Measurements from ENCODE around the gene CEP68.
"Not testable (repeated sequence)": the region's sequence is repeated elsewhere in the genome, so short reads cannot be mapped to it uniquely, and the experiment has no call there.

Gene CEP68

DNA sequence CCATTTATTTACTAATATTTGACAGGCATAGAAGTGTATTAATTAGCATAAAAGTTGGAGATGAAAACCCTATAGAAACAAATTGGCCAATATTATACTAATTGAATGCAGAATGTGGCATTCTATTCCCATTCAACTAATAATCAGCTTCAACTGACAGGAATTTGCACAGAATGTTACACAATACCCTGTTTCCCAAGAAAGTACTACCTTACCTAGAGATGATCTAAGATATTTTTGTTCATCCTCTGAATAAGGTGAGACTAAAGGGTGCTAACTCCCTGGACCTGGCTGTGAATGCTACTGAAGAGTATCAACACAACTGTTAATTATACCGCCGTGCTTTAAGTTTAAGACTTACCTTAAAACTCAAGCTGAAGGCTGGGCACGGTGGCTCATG is 28.9 kb downstream of the CEP68 start:
- no peak for DNase-seq (ENCODE audit: low spot score)

DNA sequence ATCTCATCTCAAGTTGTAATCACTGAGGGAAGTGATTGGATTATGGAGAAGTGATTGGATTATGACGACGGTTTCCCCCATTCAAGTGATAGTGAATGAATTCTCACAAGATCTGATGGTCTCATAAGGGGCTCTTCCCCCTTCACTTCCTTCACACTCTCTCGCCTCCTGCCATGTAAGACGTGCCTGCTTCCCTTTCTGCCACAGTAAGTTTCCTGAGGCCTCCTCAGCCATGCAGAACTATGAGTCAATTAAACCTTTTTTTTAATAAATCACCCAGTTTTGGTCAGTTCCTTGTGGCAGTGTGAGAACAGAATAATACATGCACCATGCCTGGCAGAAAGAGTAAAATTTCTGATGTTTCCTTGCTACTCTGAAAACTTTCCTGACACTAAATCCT is 36.6 kb downstream of the CEP68 start:
- no peak for DNase-seq (ENCODE audit: low spot score)

DNA sequence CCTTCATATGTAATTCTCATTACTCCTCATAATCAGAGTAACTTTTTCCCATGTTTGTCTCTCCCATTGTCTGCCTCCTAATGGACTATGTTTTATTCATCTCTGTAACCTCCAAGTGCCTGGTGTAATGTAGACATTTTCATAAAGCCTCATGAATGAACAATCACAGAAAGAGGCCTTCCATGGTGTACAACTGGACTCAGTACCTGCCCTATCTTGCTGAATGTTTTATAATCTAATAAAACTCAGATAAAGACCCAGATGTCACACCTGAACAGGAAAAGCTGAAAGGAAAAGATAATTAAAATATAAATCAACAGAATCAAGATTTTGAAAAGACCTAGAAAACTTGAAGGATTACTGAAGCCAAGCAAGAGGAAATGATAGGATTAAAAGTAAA is 37.0 kb downstream of the CEP68 start:
- no peak for DNase-seq (ENCODE audit: low spot score)

DNA sequence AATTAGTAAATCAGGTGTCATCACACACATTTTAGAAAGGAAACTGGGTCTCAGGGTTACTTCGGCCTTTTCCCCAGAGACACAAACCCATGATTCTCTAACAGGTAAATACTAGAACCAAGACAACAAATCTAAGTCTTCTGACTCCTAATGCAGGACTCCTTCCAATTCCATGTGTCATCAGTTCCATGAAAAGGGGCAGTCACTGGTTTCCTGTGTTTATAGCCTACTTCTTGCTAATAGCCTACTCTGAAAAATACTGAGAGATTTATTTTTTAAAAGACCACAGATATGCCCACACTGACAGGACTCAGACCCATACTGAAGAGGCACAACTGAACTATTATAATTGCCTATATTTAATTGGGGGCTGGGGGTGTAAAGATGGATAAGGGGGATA is 40.7 kb downstream of the CEP68 start:
- DNase-seq (ENCODE audit: low spot score) = peak; percentile 8

DNA sequence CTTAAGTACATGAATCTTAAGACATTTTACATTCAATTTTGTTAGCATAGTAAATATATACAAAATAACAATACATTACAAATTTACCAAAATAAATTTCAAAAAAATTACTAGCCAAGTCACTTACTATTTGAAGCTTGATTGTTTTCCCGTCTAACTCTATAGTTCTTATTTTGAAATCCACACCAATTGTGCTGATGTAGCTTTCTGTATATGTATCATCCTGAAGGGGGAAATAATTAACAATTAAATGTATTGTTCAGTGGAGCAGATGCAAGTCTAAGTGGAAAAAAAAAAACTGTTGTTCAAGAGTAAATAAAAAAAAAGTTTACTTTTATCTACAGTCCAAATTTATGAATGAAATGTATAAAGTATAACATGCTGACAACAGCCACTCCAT is 41.6 kb downstream of the CEP68 start:
- no peak for DNase-seq (ENCODE audit: low spot score)

DNA sequence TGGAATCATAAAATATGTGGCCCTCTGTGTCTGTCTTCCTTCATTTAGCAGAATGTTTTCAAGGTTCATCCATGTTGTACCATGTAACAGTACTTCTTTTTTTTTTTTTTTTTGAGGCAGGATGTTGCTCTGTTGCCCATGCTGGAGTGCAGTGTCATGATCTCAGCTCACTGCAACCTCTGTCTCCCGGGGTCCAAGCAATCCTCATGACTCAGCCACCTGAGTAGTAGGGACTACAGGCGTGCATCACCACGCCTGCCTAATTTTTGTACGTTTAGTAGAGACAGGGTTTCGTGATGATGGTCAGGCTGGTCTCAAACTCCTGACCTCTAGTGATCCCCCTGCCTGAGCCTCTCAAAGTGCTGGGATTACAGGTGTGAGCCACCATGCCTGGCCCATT is 42.5 kb downstream of the CEP68 start:
- DNase-seq (ENCODE audit: low spot score) = no peak

DNA sequence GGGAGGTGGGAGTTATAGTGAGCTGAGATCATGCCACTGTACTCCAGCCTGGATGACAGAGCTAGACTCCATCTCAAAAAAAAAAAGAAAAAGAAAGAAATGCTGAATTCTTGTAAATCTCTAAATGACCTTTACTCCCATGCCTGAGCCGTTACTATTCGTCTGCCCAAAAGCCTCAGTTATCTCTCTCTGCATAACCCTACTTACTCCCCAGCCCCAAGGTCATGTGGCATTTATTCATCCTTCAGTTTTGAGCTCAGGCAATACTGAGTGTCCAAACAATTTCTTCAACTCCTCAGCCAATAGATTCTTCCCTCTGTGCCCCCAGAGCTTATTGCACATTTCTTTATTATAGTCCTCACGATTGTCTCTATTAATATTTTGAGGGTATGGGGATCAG is 44.9 kb downstream of the CEP68 start:
- no peak for DNase-seq (ENCODE audit: low spot score)

DNA sequence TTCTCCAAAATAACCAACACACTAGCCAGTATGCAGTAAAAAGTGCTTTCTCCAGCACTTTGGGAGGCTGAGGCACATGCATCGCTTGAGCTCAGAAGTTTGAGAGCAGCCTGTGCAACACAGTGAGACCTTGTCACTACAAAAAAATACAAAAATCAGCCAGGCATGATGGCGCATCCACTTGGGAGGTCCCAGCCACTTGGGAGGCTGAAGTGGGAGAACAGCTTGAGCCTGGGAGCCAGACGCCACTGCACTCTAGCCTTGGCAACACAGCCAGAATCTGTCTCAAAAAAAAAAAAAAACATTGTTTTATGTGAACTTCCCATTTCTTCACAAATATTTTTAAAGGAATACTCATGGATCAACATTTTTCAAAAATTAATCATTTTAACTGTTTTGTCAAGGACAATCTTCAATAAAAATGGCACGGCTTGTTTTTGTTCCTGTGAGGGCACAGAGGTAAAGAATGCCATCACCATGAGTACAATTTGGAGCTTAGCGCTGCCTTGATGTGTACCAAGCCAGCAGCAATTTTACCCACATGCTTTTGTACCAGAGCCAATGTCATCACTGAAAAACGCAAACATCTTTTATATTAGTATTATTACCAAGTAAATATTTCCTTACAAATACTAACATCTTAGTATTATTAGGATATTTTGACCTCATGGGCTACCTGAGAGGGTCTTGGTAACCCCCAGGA is 46.9 kb downstream of the CEP68 start:
- no peak for DNase-seq (ENCODE audit: low spot score)

DNA sequence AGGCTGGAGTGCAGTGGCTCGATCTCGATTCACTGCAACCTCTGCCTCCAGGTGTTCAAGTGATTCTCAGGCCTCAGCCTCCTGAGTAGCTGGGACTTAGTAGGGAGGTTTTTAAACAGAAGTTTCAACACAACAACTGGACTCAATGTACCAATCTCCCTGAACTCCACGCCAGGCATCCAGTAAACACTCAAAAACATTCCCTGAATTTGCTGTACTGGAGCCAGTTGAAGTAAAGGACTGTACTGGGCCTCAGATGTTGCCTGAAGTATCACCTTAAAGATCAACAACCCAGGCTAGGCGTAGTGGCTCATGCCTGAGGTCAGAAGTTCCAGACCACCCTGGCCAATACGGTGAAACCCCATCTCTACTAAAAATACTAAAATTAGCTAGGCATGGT is 51.3 kb downstream of the CEP68 start:
- no peak for DNase-seq (ENCODE audit: low spot score)

DNA sequence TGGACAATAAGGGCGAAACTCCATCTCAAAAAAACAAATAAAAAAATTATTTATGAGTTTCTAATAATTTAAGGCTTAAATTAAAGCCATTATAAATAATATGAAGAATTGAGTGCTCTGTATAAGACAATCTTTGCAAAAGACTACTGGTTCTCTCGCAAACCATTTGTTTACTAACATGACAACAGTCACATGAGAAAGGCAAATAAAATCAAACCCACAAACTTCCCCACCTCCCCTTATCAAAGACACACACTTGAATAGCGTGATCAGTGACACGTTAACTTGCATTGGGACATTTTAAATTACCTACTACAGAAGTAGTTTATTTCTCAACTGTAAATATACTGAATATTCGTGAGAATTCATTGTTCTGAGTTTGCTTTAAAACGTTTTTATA is 52.6 kb downstream of the CEP68 start:
- no peak for DNase-seq (ENCODE audit: low spot score)

DNA sequence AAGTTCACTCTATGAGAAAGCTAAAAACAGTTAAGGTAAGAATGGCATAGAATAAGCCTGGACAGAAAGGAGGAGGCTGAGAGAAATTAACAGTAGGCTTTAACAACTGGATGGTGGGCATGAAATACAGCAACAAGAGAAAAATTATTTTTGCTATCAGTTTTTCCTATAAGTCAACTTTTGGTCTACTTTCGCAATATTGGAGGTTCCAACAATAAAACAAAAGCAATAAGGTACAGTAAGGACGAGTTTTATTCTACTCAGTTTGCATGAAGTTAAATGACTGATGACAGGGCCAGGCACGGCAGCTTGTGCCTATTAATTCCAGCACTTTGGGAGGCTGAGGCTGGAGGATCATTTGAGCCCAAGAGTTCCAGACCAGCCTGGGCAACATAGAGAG is 56.4 kb downstream of the CEP68 start:
- DNase-seq (ENCODE audit: low spot score) = no peak

DNA sequence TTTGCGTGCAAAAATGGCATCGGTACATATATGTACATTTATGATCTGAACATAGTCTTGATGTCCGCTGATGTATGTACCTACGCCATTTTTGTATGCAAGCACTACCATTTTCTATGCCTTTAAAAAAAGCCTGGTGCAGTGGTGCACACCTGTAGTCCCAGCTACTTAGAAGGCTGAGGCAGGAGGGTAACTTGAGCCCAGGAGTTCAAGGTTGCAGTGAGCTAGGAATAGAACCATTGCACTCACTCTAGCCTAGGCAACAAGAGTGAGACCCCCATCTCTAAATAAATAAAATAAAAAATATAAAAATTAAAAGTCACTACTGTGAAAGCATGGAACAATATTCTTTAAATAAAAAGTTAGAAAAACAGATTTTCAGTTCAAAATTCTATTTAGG is 57.0 kb downstream of the CEP68 start:
- DNase-seq (ENCODE audit: low spot score) = no peak

DNA sequence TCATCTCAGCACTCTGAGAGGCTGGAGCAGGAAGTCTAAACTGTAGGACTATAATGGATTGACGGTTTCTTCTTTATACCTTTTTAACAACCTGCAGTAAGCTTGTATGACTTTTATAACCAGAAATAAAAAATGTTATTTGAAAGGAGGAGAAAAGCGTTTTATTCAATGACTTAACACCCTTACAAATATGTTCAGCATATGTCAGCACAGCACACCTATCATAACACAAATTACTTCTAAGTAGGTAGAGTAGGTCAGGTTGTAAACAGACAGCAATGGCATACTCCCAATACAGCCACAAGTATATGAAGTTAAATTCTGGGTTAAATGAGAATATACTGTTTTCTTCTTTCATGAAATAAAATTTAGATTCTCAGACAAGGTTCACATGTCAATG is 57.6 kb downstream of the CEP68 start:
- DNase-seq (ENCODE audit: low spot score) = no peak

DNA sequence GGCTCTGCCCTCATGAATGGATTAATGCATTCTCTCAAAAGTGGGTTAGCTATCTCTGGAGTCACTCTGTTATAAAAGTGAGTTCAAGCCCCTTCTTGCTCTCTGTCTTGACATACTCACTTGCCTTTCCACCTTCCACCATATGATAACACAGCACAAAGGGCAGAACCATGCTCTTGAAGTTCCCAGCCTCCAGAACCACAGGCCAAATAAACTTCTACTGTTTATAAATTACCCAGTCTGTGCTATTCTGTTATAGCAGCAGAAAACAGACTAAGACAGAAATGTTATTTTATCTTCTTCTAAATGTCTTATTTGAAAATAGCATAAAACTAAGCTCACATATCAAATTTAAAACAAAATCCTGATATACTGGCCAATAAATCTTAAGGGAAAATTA is 58.7 kb downstream of the CEP68 start:
- no peak for DNase-seq (ENCODE audit: low spot score)

DNA sequence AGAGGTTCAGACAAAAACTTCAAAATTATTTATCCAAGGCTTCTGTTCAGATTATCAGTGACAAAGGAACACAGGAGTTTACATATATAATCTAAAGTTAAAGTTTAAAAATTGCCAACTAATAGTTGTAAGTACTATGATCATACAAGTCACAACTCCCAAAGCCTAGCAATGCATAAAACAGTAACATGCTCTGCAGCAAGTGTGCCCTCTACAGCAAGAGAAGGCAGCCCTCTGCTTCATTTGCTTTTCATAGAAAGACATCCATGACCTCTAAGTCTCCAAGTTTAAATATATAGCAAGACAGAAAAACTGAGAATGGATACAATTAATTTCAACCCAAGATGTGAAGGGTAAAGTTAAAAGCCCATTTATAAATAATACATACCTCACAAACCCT is 60.4 kb downstream of the CEP68 start:
- DNase-seq (ENCODE audit: low spot score) = no peak

DNA sequence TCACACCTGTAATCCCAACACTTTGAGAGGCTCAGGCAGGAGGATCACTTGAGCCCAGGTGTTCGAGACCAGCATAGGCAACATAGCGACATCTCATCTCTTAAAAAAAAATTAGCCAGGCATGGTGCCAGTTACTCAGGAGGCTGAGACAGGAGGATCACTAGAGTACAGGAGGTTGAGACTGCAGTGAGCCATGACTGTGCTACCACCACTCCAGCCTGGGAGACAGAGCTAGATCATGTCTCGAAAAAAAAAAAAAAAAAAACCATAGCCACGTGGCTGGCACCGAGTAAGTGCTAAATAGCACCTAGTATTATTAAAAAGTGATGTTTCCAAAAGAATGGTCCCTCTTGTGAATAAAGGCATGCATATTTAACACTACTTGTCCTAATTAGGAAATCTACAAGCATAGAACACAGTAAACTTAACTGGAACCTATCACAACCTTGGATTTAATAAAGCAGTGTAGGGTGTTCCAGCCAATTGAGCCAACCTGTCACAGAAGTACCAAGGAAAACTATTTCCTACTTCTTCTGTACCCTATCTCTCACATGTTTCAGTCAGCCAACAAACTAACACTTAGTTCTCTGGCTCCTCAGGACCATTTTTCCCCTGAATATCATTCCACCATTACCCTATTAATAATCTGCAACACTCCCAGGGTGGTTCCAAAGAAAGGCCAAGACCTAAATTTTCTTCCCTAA is 64.9 kb downstream of the CEP68 start:
- no peak for DNase-seq (ENCODE audit: low spot score)

DNA sequence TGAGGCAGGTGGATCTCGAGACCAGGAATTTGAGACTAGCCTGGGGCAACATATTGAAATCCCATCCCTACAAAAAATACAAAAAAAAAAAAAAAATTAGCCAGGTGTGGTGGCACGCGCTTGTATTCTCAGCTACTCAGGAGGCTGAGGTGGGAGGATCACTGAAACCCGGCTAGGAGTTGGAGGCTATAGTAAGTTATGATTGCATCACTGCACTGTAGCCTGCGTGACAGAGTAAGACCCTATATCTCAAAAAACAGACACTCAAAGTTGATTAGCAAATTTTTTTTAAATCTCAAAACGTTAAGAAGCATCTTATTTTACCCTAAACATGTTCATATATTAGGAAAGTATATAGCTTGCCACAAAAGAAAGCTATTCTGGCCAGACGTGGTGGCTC is 66.1 kb downstream of the CEP68 start:
- no peak for DNase-seq (ENCODE audit: low spot score)

DNA sequence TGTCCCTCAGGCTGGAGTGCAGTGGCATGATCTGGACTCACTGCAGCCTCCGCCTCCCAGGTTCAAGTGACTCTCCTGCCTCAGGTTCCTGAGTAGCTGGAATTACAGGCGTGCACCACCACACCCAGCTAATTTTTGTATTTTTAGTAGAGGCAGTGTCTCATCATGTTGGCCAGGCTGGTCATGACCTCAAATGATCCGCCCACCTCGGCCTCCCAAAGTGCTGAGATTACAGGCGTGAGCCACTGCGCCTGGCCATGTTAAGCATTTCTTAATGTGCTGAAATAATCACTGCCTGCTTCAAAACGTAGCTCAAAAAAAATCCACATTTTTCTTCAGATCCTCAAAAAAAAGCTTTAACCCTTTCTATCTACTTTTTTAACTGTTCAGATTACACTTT is 69.2 kb downstream of the CEP68 start:
- not testable (repeated sequence) for DNase-seq (ENCODE audit: low spot score)

DNA sequence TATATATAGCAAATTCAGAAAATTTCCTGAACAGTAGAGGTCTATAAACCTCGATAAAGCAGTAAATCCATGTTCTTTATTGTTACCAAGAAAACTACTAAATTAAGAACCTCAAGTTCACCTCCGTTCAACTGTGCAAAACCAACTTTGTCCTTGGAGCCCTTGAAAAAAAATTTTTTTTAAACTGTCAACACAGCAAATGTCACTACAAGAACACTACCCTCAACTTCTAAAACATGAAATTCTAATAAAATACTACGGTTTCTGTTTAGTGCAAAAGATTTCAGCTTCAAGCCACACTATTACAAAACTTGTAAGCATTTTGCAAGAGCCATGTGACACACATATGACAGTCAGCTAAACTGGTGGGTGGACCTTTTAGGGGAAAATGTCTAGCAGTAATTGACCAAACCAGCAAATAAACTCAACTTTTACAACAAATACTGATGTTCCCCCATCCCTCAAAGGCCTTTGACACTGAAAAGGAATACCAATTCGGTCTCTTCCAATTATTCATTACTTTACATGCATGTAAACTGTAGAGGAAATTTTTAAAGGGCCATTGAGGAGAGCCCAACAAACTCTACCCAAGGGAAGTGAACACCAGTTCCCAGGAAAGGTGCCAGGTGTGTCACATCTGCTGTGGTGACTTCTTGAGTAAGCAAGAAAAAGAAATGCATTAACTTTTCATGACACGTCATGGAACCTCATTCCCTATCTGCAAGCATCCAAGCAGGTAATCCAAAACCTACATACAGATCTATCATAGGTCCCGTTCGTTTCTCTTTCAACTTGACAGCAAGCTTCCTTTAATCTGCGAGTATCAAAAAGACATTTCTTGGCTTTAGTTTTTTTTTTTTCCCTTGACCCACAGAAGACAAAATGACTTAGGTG is 72.3 kb downstream of the CEP68 start:
- peak; percentile 7 for DNase-seq (ENCODE audit: low spot score)

DNA sequence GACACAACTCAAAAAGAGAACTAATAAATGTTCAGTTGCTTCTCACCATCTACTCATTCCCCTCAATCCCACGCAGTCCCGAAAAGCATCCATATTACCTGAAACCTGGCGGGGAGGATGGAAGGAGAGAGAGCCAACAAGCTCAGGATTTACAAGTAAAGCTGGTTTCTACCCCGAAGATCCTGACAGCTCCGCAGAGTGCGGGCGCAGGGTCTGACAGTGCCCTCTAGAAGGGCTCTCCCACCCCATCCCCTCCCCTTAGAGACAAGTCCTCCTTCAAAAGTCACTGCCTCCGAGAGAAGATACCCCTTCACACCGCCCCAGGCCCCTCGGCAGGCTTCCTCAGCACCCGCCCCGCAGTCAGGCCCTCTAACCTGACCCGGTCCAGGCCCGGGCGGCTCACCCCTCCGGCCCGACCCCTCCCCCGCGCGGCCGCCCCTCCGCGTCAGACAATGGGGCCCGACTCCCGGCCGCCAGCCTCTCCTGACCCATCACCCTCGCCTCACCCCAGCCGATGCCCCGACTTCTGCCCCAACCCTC is 73.1 kb downstream of the CEP68 start:
- peak; percentile 18 for DNase-seq (ENCODE audit: low spot score)

DNA sequence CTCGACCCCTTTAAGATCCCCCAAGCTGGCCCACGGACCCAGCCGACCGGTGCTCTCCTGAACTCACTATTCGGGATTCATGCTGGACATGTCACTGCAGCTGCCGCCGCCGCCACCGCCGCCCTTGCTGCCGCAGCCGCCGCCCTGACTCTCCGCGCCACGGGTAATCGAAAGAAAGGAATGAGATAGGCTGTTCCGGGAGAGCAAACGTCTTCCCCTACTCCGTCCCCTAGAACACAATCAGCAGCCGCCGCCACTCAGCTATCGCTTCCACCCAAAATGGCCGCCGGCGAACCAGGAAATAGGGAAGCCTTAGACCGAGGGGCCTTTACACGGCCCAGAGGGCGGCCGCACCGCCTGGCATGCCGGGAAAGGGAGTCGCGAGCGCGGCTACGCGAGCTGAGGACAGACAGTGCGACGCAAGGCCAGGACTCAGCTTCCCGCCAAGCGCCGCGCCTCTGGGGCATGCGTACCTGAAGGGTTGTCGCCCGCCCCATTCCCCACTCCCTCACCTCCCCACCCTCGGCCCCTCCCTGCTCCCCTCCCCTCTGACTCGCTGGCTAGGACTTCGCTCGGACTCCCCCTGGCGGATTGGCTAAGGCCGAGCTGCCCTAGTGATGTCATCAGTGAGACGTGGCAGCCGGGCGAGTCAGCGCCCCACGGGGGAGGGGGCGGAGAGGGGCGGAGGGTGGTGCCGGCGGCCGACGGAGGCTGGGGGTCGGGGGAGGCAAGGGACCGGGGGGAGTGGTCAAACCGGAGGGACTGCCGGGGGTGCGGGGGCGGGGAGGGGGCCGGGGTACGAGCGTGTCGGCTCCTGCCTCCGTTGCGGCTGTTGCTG is 73.8 kb downstream of the CEP68 start, which contains the start of gene RAB1A:
RAB1A (minus strand) TSS at position 281 of the 838 bp plus-strand sequence; CDS start at position 90, 191 bp downstream.
- DNase-seq (ENCODE audit: low spot score) = peak; percentile 99
